WERI-Rb-1 (cell line): ENCODE results near the gene CASS4.

Source experiments
- DNase-seq: peaks from one replicate; pipeline ENCODE4 v3.0.0-alpha.2; 2020
- H3K27ac ChIP-seq: fragments of 250-450 bp; sonication (Bioruptor Pico); 2 replicates; pipeline ENCODE4 v1.5.1; 2020; ENCODE audit warnings: mild to moderate bottlenecking, moderate library complexity
- H3K27me3 ChIP-seq: fragments of 250-450 bp; sonication (Bioruptor Pico); 2 replicates; pipeline ENCODE4 v1.5.1; 2021; ENCODE audit warnings: mild to moderate bottlenecking, low read depth, moderate library complexity; ENCODE audit not compliant: insufficient read depth, severe bottlenecking
- H3K36me3 ChIP-seq: fragments of 250-450 bp; sonication (Bioruptor Pico); 2 replicates; pipeline ENCODE4 v1.5.1; 2020; ENCODE audit warnings: mild to moderate bottlenecking, moderate library complexity
- H3K4me3 ChIP-seq: 2 replicates; pipeline ENCODE4 v1.5.1; 2011; ENCODE audit warnings: low read depth, mild to moderate bottlenecking, control low read depth, low read length
- H3K9me3 ChIP-seq: fragments of 250-450 bp; sonication (Bioruptor Pico); 2 replicates; pipeline ENCODE4 v1.5.1; 2021; ENCODE audit warnings: mild to moderate bottlenecking, moderate library complexity; ENCODE audit not compliant: severe bottlenecking
- CTCF ChIP-seq: IDR thresholded peaks from 2 replicates; pipeline ENCODE4 v1.5.1; 2011; ENCODE audit warnings: low read depth, mild to moderate bottlenecking, control low read depth, inconsistent platforms, low read length

Gene CASS4

GRCh38 chr20:56371977-56372376 is 40.1 kb upstream of the CASS4 start:
- TF ChIP-seq CTCF, result no peak
- H3K27ac ChIP-seq, result no peak overlapping the region

GRCh38 chr20:56372850-56373249 is 39.2 kb upstream of the CASS4 start:
- peaks cover 87% of the 10 kb centered on the region for H3K36me3 ChIP-seq

More at GRCh38 chr20:56371977-56372376, 40.1 kb upstream of the CASS4 start:
- DNase-seq, result no peak
- Histone ChIP-seq H3K27me3 (no peaks in the 10 kb centered on the region), H3K36me3 (peaks cover 79% of the 10 kb centered on the region), H3K9me3 (no peaks in the 10 kb centered on the region), H3K4me3 (no peak overlapping the region)

DNA sequence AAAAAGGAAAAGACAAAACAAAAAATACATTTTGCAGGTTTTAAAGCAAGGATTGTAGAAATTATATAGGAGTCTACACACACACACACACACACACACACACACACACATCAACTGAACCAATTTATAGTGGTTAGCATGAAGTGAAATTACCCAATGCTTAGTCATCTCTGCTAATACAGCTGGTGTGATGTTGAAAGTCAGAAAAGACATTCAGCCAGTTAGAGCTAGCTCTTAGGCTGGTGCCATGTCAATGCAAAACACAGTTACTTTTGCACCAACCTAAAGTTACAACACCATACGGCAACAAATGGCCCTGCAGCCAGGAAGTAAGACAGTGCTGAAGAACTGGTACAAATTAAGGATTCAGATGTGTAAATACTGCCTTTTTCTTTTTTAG is 38.1 kb upstream of the CASS4 start:
- no peak for DNase-seq
- H3K4me3 ChIP-seq, result no peak overlapping the region
- H3K9me3 ChIP-seq, result no peaks in the 10 kb centered on the region
- no peaks in the 10 kb centered on the region for H3K27me3 ChIP-seq
- peaks cover 95% of the 10 kb centered on the region for H3K36me3 ChIP-seq
- TF ChIP-seq CTCF, result no peak
- H3K27ac ChIP-seq, result no peak overlapping the region

More at GRCh38 chr20:56372850-56373249, 39.2 kb upstream of the CASS4 start:
- no peak for DNase-seq
- H3K4me3 ChIP-seq, result no peak overlapping the region
- H3K27ac ChIP-seq, result no peak overlapping the region
- H3K9me3 ChIP-seq, result no peaks in the 10 kb centered on the region
- no peak for TF ChIP-seq CTCF
- no peaks in the 10 kb centered on the region for H3K27me3 ChIP-seq

DNA sequence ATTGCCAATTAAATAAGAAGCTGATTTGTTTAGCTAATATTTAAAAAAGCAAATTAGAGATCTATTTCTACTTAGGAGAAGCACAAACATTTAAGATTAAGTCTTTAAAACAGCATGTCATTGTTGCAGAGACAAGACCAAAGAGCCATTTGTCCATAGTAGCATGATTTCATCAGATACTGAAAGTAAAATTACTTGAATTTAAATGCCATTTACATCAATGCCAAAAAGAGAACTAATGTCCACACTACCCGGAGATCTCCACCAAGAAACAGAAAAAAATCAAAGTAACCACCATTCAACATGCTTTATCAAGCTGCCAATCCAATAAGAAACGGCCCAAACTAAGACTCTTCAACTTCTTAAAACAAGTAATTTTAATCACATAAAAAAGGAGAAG is 35.7 kb upstream of the CASS4 start:
- Histone ChIP-seq H3K27me3 (no peaks in the 10 kb centered on the region), H3K4me3 (no peak overlapping the region), H3K27ac (no peak overlapping the region), H3K9me3 (no peaks in the 10 kb centered on the region), H3K36me3 (peaks cover 87% of the 10 kb centered on the region)
- no peak for DNase-seq
- no peak for TF ChIP-seq CTCF

- no peak for DNase-seq
- TF ChIP-seq CTCF, result no peak
- H3K4me3 ChIP-seq, result no peak overlapping the region
- no peak overlapping the region for H3K27ac ChIP-seq
- peaks cover 89% of the 10 kb centered on the region for H3K36me3 ChIP-seq
- H3K27me3 ChIP-seq, result no peaks in the 10 kb centered on the region
- no peaks in the 10 kb centered on the region for H3K9me3 ChIP-seq
Measured at GRCh38 chr20:56378386-56378785, 33.7 kb upstream of the CASS4 start.

DNA sequence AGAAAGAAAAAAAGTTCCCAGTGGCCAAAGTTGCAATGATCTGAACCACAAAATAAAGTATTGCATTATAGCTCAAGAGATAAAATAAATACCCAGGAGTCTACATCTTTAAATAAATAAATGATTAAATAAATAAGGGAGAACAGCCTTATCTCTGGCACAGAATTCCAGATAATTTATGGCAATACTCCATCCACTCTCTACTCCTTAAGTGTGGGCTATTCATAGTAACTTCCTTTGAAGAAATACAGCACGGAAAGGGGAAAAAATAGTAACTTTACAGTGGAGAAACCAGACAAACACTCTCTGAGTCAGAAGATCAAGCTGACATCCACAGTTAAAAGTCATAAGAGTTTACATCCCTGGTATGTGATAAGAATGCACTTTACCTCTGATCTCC is 31.7 kb upstream of the CASS4 start:
- H3K4me3 ChIP-seq, result no peak overlapping the region
- H3K36me3 ChIP-seq, result peaks cover 89% of the 10 kb centered on the region
- TF ChIP-seq CTCF, result no peak
- no peak for DNase-seq
- no peak overlapping the region for H3K27ac ChIP-seq
- no peaks in the 10 kb centered on the region for H3K27me3 ChIP-seq
- H3K9me3 ChIP-seq, result no peaks in the 10 kb centered on the region
